HG03139 (cell line): ENCODE results near the gene HSPG2.
"Not testable (repeated sequence)": the region's sequence is repeated elsewhere in the genome, so short reads cannot be mapped to it uniquely, and the experiment has no call there.

Experiments
- ATAC-seq: cut with Tn5 transposase; IDR thresholded peaks from one replicate; pipeline ENCODE4 v1.9.1; 2021; ENCODE audit not compliant: unreplicated experiment

The HSPG2 gene

DNA sequence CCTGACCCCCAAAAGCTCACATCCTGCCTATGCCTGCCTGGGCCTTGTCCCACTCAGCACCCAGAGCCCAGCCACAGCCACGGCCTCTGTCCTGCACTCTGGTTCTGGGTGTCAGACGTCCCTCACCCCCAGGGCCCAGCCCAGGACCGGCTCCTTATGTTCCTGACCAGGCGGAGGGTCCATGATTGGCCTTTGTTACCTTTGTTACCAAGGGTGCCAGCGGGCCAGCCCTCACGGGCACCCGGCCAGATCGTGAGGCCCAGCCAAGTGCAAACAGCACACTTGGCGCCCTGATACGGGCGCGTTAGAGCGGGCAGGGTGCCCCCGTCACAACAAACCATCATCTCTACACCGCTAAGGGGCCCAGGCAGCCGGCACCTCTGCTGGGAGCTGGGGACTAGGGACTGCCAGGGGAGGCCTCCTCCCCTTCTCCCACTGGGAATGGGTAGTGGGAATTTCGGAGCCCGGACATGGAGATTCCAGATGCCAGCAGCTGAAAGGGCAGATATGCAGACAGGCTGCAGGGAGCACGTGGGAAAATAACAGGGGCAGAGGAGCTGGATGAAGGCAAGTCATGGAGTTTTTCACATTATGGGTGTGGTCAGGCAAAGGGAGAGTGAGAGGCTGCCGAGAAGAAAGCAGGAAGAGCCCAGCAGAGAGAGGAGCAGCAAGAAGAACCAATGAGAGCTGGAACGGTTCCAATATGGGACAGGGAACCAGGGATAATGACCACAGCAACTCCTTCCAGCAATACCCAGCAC, 22.1 kb downstream of the HSPG2 start:
- no peak for ATAC-seq

- no peak for ATAC-seq
These were observed 22.7 kb downstream of the HSPG2 start for GRCh38 chr1:21914450-21914849.

GRCh38 chr1:21913763-21914162, 23.3 kb downstream of the HSPG2 start:
- ATAC-seq, result no peak

DNA sequence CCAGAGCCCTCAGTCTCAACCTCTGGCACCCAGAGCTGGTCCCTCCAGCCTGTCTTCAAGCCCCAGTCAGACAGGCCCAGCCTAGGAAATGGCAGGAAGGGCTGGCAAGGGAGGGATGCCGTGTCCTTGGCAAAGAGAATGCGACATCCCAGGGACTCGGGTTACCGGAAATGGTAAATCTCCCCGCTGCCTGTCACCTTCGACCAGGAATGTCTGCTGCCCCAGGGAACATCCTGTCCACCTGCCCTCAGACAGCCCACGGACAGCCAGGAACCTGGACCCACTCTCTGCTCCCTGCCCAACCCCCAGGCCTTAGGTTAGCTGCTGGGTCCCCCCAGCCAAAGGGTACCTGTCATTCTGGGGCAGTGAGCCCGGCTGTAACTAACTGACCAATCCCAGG, 23.9 kb downstream of the HSPG2 start:
- no peak for ATAC-seq

GRCh38 chr1:21912038-21912758, 24.9 kb downstream of the HSPG2 start:
- ATAC-seq, result no peak

DNA sequence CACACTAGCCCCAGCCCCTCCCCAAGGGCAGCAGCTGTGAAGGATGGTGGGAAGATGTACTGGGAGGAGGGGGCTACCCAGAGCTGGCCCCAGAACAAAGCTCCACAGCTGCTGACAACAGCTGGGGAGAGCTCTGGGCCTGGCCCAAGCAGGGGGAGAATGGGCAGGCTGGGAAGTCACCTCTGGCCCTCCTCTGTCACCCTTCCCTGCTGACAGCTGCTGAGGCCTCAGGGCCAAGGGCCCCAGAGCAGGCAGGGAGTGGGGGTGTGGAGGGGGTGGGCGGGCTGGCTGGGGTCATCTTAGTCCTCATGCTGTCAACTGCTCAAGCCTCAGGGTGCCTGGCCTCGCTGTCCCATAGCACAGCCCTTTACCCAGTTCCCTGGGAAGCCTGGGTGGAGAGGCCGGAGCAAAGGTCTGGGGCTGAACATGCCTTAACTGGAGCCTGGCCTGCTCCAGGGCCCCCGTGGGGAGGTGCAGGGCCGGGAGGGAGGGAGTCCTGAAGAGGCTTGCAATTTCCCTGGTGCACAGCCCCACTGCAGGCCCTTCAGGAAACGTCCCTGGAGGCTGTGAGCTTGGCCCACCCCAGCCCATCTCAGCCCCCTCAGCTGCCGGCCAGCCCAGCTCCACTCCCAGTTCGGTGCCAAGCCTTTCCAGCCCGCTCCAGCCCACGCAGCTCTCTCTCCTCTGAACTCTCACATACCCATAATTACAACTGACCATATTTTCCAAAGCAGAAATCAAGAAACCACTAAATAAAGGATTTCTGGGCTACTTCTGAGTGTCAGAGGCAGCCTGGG, 25.7 kb downstream of the HSPG2 start:
- ATAC-seq, result no peak

GRCh38 chr1:21910558-21911204, 26.4 kb downstream of the HSPG2 start:
- no peak for ATAC-seq

- no peak for ATAC-seq
These were observed 27.2 kb downstream of the HSPG2 start for GRCh38 chr1:21909787-21910503.

DNA sequence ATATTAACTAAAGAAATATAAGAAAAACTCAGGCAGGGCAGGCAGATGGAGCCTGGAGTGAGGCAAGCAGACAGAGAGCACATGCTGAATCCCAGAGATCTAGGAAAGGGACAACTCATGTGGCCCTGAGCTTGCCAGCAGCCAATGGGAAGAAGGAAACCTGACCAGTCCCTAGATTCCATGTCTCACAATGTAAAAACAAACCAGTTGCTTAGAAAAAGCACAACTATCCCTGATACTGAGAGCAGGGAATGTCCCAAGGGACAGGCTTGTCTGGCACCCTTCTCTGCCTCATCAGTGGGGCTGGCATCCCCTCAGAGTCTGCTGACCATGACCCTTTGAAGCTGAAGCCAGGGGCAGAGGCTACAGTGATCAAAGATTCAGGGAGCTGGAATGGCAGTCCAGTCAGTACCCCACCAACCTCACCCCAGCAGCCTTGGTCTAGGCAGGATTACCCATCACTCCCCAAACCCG, 27.8 kb downstream of the HSPG2 start:
- ATAC-seq, result no peak

DNA sequence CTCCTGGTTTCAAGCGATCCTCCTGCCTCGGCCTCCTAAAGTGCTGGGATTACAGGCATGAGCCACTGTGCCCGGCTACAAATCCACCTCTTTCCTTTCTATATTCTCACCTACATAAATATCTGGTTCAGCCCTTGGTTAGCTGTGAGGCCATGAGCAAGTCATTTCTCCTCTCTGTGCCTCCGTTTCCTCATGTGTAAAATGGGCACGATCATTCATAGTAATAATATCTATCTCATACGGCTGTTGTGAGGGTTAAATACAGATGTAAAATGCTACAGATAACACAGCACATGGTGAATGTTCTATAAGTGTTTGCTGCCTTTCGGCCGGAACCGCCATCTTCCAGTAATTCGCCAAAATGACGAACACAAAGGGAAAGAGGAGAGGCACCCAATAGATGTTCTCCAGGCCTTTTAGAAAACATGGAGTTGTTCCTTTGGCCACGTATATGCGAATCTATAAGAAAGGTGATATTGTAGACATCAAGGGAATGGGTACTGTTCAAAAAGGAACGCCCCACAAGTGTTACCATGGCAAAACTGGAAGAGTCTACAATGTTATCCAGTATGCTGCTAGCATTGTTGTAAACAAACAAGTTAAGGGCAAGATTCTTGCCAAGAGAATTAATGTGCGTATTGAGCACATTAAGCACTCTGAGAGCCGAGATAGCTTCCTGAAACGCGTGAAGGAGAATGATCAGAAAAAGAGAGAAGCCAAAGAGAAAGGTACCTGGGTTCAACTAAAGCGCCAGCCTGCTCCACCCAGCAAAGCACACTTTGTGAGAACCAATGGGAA, 29.2 kb downstream of the HSPG2 start:
- not testable (repeated sequence) for ATAC-seq

- ATAC-seq, result no peak
These were observed 30.1 kb downstream of the HSPG2 start for GRCh38 chr1:21907079-21907418.

DNA sequence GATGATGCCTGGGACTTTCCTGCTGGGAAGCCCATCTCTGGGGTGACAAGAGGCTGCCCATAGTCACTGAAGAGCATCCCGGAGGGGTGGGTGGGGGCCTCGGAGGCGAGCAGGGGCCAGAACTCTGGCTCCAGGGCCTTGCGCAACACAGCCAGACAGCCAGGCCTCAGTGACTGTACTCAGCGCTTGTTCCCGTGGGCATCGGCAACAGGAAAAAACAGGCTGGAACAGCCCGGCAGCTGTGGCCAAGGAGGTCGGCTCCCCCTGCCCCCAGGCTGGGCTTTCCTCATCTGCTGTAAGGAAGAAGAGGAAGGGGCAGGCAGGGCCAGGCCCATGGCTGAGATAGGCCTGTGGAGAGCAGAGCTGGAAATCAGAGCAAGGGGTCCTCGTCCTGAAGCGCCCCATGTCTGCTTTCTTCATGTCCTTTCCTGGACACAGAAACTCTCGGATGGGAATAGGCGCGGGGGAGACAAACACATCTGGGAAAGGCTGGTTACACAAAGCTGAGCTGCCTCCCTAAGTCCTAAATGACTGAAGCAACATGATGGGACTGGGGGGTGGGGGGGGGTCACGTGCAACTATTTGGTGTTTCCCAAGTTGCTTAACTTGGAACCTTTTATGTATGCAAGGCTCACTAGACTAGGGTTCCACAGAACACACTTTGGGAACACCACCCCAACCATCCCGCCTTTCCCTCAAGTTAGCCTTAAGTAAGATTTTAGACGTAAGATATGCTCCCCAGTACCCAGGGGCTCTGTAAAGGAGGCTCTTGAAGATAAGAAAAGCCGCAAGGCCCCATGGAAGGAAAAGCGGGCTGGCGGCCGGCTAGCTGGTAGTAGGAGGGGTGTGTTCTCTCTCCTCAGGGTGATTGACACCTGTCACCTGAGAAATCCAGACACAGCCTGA, 30.7 kb downstream of the HSPG2 start:
- no peak for ATAC-seq

DNA sequence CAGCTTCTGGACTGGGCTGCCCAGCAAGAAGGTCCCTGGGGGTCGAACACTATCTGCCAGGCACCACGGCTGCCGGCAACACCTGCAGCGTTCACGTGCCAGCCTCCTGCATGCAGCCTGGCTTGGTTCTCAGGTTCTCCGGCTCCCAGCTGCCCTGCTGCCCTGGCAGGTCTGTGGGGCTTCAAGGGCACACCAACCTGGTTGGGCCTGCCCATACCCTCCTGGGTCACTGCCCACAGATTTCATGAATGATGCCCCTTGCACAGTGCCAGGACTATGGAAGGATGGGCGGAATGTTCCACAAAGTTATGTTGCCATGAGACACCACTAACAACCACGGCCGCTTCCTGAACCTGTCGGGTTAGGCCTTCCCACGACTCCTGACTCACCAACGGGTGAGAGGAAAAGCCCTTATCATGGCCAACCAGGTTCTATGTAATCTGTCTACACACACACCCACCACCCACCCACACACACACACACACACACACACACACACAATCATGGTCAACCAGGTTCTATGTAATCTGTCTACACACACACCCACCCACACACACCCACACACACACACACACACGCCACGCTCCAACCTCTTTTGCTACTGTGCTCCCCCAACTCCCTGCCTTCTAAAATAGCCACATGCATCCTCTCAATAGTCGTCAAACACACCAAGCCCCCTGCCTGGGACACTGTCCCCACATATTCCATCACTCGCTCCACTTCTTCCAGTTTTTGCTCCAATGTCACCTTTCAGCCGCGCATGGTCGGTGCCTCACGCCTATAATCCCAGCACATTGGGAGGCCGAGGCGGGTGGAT, 32.2 kb downstream of the HSPG2 start:
- no peak for ATAC-seq

DNA sequence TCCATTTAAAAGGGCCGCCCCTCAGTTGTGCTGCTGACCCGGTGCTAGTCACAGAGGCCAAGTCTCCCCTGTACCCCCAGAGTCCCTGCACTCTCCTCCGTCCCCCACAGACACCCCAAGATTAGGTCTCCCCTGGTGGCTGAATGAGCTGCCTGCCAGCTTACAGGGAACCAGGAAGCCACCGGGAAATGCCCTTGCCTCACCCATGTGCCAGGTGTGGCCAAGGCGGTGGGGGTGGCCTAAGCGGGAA, 32.7 kb downstream of the HSPG2 start:
- ATAC-seq, result no peak

- ATAC-seq, result no peak
These were observed 33.3 kb downstream of the HSPG2 start for GRCh38 chr1:21903638-21904453.

DNA sequence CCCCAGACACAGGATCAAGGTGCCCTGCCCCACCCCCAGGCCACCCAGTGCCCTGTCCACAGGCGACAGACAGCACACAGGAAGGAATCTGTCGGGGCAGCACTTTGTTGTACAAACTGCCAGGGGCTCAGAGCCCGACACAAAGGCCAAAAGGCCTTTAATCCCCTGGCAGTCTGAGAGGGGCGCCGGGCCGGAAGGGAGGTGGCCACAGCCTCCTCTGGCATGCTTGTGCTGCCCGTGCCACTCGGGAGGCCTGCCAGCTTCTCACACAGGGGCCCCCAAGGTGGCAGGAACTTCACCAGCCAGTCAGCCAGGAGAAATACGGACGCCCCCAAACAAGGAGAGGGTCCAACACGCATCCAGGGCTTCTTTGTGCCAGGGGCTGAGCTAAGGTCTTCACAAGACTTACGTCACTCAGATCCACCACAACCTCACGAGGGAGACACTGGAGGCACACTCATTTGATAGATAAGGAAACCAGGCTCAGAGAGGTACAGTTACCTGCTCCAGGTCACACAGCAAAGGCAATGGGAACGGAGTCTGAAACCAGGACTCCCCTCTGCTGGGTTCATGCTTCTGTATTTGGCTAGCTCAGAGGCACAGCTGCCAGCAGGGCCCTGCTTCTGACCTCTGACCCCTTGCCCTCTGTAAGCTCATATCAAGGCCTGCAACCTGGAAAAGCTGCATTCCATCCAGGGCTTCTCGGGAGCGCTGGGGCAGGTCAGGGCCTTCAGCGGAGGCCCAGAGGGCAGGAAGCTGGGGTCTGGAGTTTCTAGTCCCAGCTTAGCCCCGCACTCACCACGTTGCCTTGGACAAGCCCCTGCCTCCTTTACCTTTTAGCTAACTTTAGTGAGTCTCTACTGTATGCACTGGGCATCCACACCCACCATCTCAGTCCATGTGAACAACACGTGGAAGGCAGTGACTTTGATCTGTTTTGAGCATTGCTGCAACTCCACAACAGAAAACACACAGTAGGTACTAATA, 34.8 kb downstream of the HSPG2 start:
- ATAC-seq, result no peak
